HG02763 (cell line): ENCODE results near the gene LAX1.
"Not testable (repeated sequence)": the region's sequence is repeated elsewhere in the genome, so short reads cannot be mapped to it uniquely, and the experiment has no call there.

ENCODE experiments used
- ATAC-seq: cut with Tn5 transposase; IDR thresholded peaks from one replicate; pipeline ENCODE4 v1.9.1; 2021; ENCODE audit warnings: mild to moderate bottlenecking, moderate library complexity; ENCODE audit not compliant: unreplicated experiment

LAX1 gene, protein sequence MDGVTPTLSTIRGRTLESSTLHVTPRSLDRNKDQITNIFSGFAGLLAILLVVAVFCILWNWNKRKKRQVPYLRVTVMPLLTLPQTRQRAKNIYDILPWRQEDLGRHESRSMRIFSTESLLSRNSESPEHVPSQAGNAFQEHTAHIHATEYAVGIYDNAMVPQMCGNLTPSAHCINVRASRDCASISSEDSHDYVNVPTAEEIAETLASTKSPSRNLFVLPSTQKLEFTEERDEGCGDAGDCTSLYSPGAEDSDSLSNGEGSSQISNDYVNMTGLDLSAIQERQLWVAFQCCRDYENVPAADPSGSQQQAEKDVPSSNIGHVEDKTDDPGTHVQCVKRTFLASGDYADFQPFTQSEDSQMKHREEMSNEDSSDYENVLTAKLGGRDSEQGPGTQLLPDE

DNA sequence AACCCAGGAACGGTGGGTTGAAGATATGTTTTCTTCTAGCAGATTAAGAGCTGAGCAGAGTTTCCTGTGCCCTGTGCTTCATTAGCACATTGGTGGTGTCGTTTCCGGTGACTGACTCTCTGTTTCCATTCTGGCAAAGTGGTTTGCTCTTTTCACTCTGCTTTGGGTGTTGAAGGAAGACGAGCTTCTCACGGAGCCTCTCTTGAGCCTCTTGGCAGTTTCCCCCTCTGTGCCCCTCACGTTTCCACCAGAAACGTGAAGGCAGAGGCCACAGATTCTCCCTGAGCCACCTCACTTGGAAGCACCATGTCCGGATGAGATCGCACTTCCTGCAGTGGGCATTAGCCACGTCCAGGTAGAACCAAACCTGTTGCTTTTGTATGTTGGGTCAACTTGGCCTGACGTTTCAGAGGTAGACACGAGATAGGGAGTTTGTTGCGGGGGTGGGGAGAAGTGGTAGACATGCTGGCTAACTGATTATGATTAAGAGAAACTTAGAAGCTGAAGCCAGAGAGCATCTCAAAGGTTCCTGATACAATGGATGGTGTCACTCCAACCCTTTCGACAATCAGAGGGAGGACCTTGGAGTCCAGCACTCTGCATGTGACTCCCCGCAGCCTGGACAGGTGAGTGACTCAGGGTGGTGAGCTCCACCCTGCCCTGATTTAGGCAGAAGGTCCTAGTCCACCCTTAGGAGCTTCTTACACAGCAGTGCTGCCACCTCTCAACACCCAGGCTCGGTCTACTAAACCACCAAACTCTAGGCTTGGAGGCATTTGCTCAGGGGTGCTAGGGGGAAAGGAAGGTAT lies at the start of gene LAX1:
LAX1 (plus strand) TSS at position 155 of the 809 bp plus-strand sequence; CDS start at position 538, 383 bp downstream.
- ATAC-seq = peak; percentile 48

- ATAC-seq = no peak
These were observed 47.9 kb upstream of the LAX1 start for GRCh38 chr1:203717120-203717519.

GRCh38 chr1:203720242-203720641 lies 44.7 kb upstream of the LAX1 start:
- ATAC-seq = no peak

DNA sequence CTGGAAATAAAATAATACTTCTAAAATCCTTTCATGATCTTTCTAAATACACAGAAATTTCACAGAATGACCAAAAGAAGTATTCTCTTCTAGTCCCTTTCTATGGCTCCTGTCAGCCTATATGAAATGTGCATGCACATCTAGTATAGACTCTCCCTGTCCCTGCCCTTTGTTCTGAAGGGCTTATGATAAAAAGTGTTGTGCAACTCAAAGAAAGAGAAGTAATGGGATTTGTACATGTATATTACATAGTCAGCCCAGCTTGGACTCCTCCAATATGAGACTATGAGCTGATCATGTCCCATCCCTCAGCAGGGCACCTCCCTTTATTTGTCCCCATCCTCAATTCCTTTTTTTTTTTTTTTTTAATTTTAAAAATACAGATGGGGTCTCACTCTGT lies 42.1 kb upstream of the LAX1 start:
- ATAC-seq = no peak

DNA sequence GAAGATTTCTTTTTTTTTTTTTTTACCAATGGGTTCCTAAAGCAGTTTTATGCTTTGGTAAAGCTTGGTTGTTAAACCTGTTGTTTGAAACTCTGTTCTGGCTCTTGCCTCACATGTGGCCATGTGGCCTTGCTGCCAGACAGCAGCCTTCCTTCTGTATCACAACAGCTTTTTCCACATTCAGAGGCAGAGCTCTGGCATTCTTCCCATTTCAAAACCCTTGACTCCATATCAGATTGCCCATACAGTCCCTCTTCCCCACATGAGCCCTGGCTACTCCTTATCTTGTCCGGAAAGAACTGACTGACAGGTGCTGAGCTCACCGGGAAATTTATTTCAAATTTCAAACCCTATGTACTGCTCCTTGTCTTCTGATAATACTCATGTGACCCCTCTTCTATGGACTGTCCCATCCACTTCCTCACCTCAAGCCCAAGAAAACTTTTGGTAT lies 38.5 kb upstream of the LAX1 start:
- no peak for ATAC-seq

DNA sequence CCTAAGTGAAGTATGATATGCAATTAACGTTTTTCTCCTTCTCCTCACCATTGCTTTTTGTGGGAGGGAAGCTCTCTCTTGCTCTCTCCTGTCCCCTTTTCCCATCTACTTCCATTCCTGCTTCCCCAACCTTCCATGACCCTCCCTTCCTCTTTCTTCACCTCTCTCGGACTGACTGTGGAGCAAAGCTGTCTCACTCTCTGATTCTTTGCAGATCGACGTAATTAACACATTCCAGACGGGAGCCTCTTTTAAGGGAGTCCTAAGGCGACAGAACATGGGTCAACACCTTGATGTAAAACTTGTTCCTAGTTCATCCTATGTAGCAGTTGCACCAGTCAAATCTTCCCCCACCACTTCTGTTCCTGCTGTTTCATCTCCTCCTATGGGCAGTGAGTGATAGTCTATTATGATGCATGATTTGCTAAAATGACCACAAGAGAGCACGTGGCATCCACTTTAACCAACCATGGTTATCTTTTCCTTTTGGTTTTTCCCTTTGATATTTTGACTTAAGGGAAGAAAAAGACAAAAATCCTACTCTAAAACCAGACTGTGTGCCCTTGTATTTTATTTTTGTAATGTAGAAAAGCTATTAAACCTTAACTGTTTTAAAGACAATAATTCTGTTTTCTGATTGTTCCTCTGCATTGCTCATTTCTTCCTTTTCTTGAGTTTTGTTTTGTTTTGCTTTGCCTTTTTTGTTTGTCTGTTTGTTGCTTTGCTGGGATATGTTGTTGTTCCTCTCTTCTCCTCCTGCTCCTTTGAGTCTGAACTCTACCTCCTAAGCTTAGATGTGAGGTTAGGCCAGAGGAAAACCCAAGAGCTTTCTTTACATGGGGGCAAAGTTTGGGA lies 31.7 kb upstream of the LAX1 start:
- ATAC-seq = no peak

DNA sequence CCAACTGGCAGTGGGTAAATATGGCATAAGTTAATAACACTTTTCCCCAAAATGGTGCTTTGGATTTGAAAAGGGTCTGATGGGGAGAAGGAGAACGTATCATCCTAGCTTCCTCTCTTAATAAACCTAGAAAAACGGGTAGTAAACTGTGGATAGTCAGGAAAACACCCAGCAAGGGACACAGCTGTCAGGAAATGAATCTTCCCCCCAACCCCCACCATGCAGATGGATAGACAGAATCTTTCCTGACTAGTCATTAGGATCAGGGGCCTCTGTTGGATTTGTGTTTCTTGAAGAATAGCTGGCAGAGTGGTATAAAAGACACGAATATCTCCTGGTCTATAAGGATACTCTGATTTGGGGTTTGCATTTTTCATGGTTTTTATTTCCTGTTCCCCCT lies 22.5 kb upstream of the LAX1 start:
- ATAC-seq = no peak

DNA sequence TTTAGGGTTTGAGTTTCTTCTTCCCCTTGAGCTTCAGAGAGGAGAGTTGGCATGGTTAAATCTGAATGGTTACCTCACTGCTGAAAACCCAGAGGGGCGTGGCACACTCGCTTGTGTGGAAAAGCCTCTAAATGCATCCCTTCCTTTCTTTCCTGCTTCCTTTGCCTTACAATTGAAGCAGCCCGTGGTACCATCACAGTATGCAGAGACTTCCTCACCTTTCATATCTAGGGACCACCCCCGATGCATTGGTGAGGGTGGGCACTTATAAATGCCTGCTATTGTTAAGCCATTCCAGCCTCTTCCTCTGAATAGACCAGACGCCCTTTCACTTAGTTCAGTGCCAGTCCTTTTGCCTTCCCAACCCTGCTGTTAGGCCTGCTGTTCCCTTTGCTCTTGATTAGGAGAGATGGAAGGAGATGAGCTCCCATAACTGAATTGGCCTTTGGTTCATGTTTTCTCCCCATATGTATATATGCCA lies 21.9 kb upstream of the LAX1 start:
- no peak for ATAC-seq

GRCh38 chr1:203744075-203744972 lies 20.7 kb upstream of the LAX1 start:
- no peak for ATAC-seq

- no peak for ATAC-seq
These were observed 18.7 kb upstream of the LAX1 start for GRCh38 chr1:203746281-203746680.

DNA sequence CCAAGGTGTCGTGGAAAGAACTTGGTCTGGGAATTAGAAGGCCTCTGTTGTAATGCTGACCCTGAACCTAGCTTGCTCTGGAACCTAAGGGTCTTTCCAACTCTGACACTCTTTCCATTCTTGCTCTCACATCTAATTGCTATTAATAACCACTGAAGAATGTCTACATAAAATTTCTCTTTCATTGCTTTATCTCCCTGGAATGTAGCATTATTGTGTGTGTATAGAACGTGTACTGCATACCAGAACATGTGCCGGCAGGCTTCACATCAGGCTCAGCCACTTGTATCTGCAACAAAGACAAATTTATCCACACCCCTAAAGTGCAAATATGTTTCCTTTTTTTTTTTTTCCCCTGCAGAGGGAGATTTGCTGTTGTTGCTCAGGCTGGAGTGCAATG lies 13.9 kb upstream of the LAX1 start:
- no peak for ATAC-seq

DNA sequence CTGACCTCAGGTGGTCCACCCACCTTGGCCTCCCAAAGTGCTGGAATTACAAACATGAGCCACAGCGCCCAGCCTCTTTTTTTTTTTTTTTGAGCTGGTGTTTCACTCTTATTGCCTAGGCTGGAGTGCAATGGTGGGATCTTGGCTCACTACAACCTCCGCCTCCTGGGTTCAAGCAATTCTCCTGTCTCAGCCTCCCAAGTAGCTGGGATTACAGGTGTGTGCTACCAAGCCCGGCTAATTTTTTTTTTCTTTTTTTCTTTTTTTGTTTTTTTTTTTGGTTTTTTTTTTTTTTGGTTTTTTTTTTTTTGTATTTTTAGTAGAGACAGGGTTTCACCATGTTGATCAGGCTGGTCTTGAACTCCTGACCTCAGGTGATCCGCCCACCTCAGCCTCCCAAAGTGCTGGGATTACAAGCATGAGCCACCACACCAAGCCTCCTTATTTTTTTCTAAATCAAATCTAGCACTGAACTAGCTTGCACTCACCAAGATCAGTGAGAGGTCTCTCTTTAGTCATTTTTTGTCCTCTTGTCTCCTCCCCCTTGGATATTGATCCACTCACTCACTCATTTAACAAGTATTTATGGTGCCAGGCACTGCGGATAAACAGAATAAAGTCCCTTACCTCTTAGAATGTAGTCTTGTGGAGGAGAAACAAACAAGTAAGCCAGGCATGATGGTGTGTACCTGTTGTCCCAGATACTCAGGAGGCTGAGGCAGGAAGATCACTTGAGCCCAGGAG lies 13.2 kb upstream of the LAX1 start:
- ATAC-seq = not testable (repeated sequence)

DNA sequence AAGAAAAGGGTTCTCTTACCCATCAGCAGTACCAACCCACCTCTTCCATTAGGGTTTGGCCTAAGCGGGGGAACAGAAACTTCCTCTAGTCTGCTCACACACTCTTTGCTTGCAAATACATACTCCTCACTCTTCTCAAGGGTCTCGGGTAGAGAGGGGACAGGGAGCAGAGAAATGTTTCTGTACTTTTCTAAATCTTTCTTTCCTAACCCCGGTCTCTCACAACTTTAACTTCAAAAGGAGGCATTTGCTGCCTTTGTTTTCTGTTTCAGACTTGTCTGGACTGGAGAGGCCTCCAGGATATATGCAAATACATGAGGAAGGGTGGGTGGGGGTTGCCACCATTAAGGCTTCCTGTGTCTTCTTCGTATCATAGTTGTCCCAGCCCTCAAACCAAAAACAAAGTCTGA lies 10.5 kb upstream of the LAX1 start:
- ATAC-seq = peak; percentile 64

GRCh38 chr1:203756036-203756435 lies 8.9 kb upstream of the LAX1 start:
- no peak for ATAC-seq

DNA sequence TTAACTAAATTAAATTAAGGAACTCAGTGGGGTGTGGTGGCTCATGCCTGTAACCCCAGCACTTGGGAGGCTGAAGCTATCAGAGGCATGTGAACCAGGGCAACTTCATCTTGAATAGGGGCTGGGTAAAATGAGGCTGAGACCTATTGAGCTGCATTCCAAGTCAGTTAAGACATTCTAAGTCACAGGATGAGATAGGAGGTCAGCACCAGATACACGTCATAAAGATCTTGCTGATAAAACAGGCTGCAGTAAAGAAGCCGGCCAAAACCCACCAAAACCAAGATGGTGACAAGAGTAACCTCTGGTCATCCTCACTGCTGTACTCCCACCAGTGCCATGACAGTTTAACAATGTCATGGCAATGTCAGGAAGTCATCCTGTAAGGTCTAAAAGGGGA lies 6.2 kb upstream of the LAX1 start:
- not testable (repeated sequence) for ATAC-seq

GRCh38 chr1:203760506-203760905 lies 4.5 kb upstream of the LAX1 start:
- no peak for ATAC-seq

DNA sequence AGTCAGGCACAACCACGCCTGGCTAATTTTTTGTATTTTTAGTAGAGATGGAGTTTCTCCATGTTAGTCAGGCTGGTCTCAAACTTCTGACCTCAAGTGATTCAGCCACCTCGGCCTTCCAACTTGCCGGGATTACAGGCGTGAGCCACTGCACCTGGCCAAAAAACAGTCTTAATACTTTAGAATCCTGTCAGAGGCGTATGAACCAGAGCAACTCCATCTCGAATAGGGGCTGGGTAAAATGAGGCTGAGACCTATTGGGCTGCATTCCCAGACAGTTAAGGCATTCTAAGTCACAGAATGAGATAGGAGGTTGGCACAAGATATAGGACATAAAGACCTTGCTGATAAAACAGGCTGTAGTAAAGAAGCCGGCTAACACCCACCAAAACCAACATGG lies 3.0 kb upstream of the LAX1 start:
- ATAC-seq = not testable (repeated sequence)

GRCh38 chr1:203763505-203763904 lies 1.5 kb upstream of the LAX1 start:
- no peak for ATAC-seq
